Neural progenitor cell (in vitro differentiated cells): Measurements from ENCODE around the gene TTC39A. TPM values are rescaled to one million over a fixed set of nuclear protein-coding genes. Genes with fewer than 3 reads are reported as not detected.

Experiments used
- DNase-seq: peaks from one replicate; pipeline ENCODE4 v3.0.0-alpha.2; 2016; ENCODE audit warnings: low spot score
- H2AFZ ChIP-seq: fragments of 200-600 bp; sonication (generic); replicated peaks from 2 replicates; pipeline ENCODE4 v1.6.1; 2016; ENCODE audit warnings: antibody characterized with exemption
- H3F3A ChIP-seq: fragments of 200-600 bp; sonication (generic); 2 replicates; pipeline ENCODE4 v1.6.1; 2016; ENCODE audit warnings: antibody characterized with exemption, low read depth
- H3K27ac ChIP-seq: fragments of 200-600 bp; sonication (generic); 2 replicates; pipeline ENCODE4 v1.5.1; 2016; ENCODE audit warnings: mild to moderate bottlenecking
- H3K27me3 ChIP-seq: fragments of 200-600 bp; sonication (generic); 2 replicates; pipeline ENCODE4 v1.6.1; 2016; ENCODE audit warnings: mild to moderate bottlenecking, moderate library complexity
- H3K36me3 ChIP-seq: fragments of 200-600 bp; sonication (generic); 2 replicates; pipeline ENCODE4 v1.5.1; 2016
- H3K4me1 ChIP-seq: fragments of 200-600 bp; sonication (generic); 2 replicates; pipeline ENCODE4 v1.6.1; 2016; ENCODE audit warnings: mixed run types
- H3K4me2 ChIP-seq: fragments of 200-600 bp; sonication (generic); 2 replicates; pipeline ENCODE4 v1.6.1; 2016
- H3K4me3 ChIP-seq: fragments of 200-600 bp; sonication (generic); 2 replicates; pipeline ENCODE4 v1.5.1; 2016
- H3K79me2 ChIP-seq: fragments of 200-600 bp; sonication (generic); 2 replicates; pipeline ENCODE4 v1.6.1; 2016; ENCODE audit warnings: low read depth
- H3K9ac ChIP-seq: fragments of 200-600 bp; sonication (generic); 2 replicates; pipeline ENCODE4 v1.6.1; 2016
- H3K9me3 ChIP-seq: fragments of 200-600 bp; sonication (generic); 2 replicates; pipeline ENCODE4 v1.5.1; 2016; ENCODE audit warnings: low read depth
- H4K20me1 ChIP-seq: fragments of 200-600 bp; sonication (generic); 2 replicates; pipeline ENCODE4 v1.6.1; 2016; ENCODE audit warnings: low read depth
- H3K27ac Mint-ChIP-seq: 3 replicates; pipeline ENCODE4 v1.8.0; 2021; ENCODE audit warnings: mixed read lengths
- H3K27me3 Mint-ChIP-seq: 2 replicates; pipeline ENCODE4 v1.8.0; 2022; ENCODE audit warnings: low read depth, mild to moderate bottlenecking, inconsistent platforms, moderate library complexity, mixed read lengths; ENCODE audit not compliant: insufficient read depth
- H3K36me3 Mint-ChIP-seq: 3 replicates; pipeline ENCODE4 v1.8.0; 2021; ENCODE audit warnings: mixed read lengths
- H3K4me1 Mint-ChIP-seq: 3 replicates; pipeline ENCODE4 v1.8.0; 2021; ENCODE audit warnings: mixed read lengths
- H3K4me3 Mint-ChIP-seq: 3 replicates; pipeline ENCODE4 v1.8.0; 2021; ENCODE audit warnings: mild to moderate bottlenecking, moderate library complexity, mixed read lengths
- H3K9me3 Mint-ChIP-seq: 3 replicates; pipeline ENCODE4 v1.8.0; 2020; ENCODE audit warnings: mixed read lengths
- EZH2 ChIP-seq: fragments of 200-600 bp; sonication (generic); IDR thresholded peaks from 2 replicates; pipeline ENCODE4 v1.6.1; 2017; ENCODE audit warnings: antibody characterized with exemption, mild to moderate bottlenecking, moderate library complexity
- EZH2phosphoT487 ChIP-seq: fragments of 200-600 bp; sonication (generic); IDR thresholded peaks from 2 replicates; pipeline ENCODE4 v1.6.1; 2017; ENCODE audit warnings: antibody characterized with exemption
- total RNA-seq: library from RNA; depleted of rRNA; stranded (reverse); fragments of >200 nt; gene quantifications from 2 replicates; pipeline ENCODE4 v1.2.3, GENCODE V29; 2015; ENCODE audit warnings: low replicate concordance
- TF ChIP-seq, protein P1 (sequence below): fragments of 200-600 bp; sonication (generic); IDR thresholded peaks from 2 replicates; pipeline ENCODE4 v1.5.1; 2017; ENCODE audit warnings: antibody characterized with exemption, mild to moderate bottlenecking

The TTC39A gene
- total RNA-seq, 1 donor from 2014 or later, result 0.94 TPM

DNA sequence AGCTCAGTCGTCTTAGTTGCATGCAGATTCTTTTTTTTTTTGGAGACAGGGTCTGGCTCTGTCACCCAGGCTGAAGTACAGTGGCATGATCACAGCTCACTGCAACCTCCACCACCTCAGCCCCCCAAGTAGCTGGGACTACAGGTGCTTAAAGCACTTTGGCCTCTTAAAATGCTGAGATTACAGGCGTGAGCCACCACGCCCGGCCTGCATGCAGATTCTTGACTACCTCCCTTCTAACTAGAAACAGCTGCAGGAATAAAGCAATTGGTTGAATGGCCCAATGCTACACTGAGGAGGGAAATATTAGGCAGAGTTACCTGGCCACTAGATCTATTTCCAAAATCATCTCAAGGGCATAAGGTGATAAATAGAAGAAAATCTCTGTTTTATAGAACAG, 29.5 kb upstream of the TTC39A start:
- H3F3A ChIP-seq, result no peaks in the 10 kb centered on the region
- Mint-ChIP-seq H3K4me1 (no peaks in the 10 kb centered on the region), H3K27ac (no peak overlapping the region)

DNA sequence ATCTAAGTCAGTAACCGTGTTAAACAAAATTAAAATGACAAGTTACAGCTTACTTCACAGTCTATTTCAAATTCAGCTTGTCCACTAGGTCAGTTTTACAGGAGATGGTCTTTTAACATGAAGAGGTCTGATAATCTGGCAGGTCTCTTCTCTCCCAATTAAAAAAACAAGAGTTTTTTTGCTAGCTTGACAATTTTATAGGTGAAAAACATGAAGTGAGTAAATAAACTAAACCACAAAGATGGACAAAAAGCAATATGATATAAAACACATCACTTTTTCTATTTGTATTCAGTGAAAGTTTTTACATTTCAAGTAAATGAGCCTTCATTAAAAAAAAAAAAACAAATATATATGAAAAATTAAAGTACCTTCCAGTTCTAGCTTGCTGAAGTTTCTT, 25.0 kb upstream of the TTC39A start:
- Histone ChIP-seq H3K4me3 (no peak overlapping the region), H3K27me3 (no peaks in the 10 kb centered on the region), H3K27ac (no peak overlapping the region), H2AFZ (no peak overlapping the region), H4K20me1 (no peaks in the 10 kb centered on the region), H3K4me2 (no peak overlapping the region), H3K9me3 (no peaks in the 10 kb centered on the region), H3K79me2 (no peaks in the 10 kb centered on the region), H3K36me3 (no peaks in the 10 kb centered on the region), H3K9ac (no peak overlapping the region), H3F3A (no peaks in the 10 kb centered on the region), H3K4me1 (no peaks in the 10 kb centered on the region)
- Mint-ChIP-seq H3K4me1 (no peaks in the 10 kb centered on the region), H3K4me3 (no peak overlapping the region), H3K27me3 (peaks cover 2% of the 10 kb centered on the region), H3K36me3 (no peaks in the 10 kb centered on the region), H3K27ac (no peak overlapping the region), H3K9me3 (no peaks in the 10 kb centered on the region)
- TF ChIP-seq EZH2phosphoT487 (no peak), EZH2 (no peak)
- TF ChIP-seq, protein P1, sequence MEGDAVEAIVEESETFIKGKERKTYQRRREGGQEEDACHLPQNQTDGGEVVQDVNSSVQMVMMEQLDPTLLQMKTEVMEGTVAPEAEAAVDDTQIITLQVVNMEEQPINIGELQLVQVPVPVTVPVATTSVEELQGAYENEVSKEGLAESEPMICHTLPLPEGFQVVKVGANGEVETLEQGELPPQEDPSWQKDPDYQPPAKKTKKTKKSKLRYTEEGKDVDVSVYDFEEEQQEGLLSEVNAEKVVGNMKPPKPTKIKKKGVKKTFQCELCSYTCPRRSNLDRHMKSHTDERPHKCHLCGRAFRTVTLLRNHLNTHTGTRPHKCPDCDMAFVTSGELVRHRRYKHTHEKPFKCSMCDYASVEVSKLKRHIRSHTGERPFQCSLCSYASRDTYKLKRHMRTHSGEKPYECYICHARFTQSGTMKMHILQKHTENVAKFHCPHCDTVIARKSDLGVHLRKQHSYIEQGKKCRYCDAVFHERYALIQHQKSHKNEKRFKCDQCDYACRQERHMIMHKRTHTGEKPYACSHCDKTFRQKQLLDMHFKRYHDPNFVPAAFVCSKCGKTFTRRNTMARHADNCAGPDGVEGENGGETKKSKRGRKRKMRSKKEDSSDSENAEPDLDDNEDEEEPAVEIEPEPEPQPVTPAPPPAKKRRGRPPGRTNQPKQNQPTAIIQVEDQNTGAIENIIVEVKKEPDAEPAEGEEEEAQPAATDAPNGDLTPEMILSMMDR, result no peak
- DNase-seq, result no peak

More for the DNA sequence above, 29.5 kb upstream of the TTC39A start:
- Histone ChIP-seq H3K9ac (no peak overlapping the region), H4K20me1 (no peaks in the 10 kb centered on the region), H3K4me2 (no peak overlapping the region), H3K27ac (no peak overlapping the region), H2AFZ (no peak overlapping the region), H3K36me3 (no peaks in the 10 kb centered on the region), H3K4me3 (no peak overlapping the region), H3K4me1 (no peaks in the 10 kb centered on the region), H3K27me3 (no peaks in the 10 kb centered on the region), H3K9me3 (no peaks in the 10 kb centered on the region), H3K79me2 (no peaks in the 10 kb centered on the region)
- Mint-ChIP-seq H3K4me3 (no peak overlapping the region), H3K27me3 (no peaks in the 10 kb centered on the region), H3K36me3 (no peaks in the 10 kb centered on the region), H3K9me3 (no peaks in the 10 kb centered on the region)
- TF ChIP-seq, protein P1, result no peak
- TF ChIP-seq EZH2phosphoT487 (no peak), EZH2 (no peak)
- DNase-seq, result no peak

DNA sequence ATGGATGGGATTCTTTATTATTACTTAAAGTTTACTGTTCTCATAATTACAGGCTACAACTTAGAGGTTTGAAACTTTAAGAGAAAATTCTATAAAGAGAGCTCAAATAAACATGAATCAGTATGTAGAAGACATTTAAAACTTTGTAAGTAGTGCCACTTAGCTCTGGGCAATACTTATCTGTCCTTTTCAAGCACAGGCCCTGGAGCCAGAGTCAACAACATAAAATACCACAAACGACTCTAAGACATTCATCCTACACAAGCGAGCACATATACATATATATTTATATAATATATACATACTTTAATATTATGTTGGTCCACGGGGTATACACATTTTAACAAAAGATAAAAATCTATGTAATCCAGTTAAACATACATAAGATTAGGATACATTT, 24.1 kb upstream of the TTC39A start:
- Histone ChIP-seq H3K36me3 (no peaks in the 10 kb centered on the region), H3F3A (no peaks in the 10 kb centered on the region), H3K79me2 (no peaks in the 10 kb centered on the region), H3K27me3 (no peaks in the 10 kb centered on the region), H3K9me3 (no peaks in the 10 kb centered on the region), H3K4me3 (no peak overlapping the region), H3K4me2 (no peak overlapping the region), H3K27ac (no peak overlapping the region), H2AFZ (no peak overlapping the region), H3K4me1 (no peaks in the 10 kb centered on the region), H3K9ac (no peak overlapping the region), H4K20me1 (no peaks in the 10 kb centered on the region)
- no peaks in the 10 kb centered on the region for H3K9me3 Mint-ChIP-seq
- H3K4me1 Mint-ChIP-seq, result no peaks in the 10 kb centered on the region
- DNase-seq, result no peak
- no peak for TF ChIP-seq EZH2phosphoT487
- no peak for TF ChIP-seq EZH2
- TF ChIP-seq, protein P1, result no peak
- H3K27me3 Mint-ChIP-seq, result peaks cover 2% of the 10 kb centered on the region
- no peak overlapping the region for H3K4me3 Mint-ChIP-seq
- H3K36me3 Mint-ChIP-seq, result no peaks in the 10 kb centered on the region
- no peak overlapping the region for H3K27ac Mint-ChIP-seq
